SK-N-MC (cell line): ENCODE results near the gene ATP5MK.

Source experiments
- EZH2 ChIP-seq: fragments of 200-600 bp; sonication (generic); IDR thresholded peaks from one replicate; pipeline ENCODE4 v1.6.1; 2017; ENCODE audit warnings: antibody characterized with exemption
- POLR2AphosphoS5 ChIP-seq: IDR thresholded peaks from 2 replicates; pipeline ENCODE4 v1.6.1; 2012; ENCODE audit warnings: mild to moderate bottlenecking, low read depth, low read length, borderline replicate concordance

DNA sequence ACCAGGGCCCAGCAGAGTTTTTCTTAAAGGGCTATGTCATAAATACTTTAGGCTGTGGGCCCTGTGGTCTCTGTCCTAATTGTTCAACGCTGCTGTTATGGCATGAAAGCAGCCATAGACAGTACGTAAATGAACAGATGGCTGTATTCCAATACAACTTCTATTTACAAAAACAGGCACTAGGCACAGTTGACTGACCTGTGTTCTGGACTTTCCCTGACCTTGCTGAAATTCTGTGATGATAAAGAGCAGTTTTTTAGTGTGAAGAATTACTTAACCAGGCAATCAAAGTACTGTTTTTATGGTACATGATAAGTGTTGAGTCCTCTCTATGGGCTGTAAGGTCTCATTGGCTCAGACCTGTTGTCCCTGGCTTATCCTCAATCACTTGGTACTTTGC lies 17.3 kb upstream of the ATP5MK start:
- TF ChIP-seq POLR2AphosphoS5, result no peak
- TF ChIP-seq EZH2, result no peak
